OCI-LY7 (cell line): ENCODE data around the gene WDFY4. TPM values are rescaled to one million over a fixed set of nuclear protein-coding genes. Genes with fewer than 3 reads are reported as not detected.
"Not testable (repeated sequence)": the region's sequence is repeated elsewhere in the genome, so short reads cannot be mapped to it uniquely, and the experiment has no call there.

ENCODE experiments used
- BruUV-seq: library from RNA; stranded (reverse); fragments of 400-500 nt; replicated peaks from 2 replicates; lab custom pipeline; 2021; lab: Mats Ljungman, UMichigan
- CTCF ChIA-PET: fragments of 300-600 bp; sonication (Branson Sonifier 250); formaldehyde crosslinking; loops from one replicate; lab custom pipeline; 2022; ENCODE audit warnings: antibody characterized with exemption; ENCODE audit not compliant: unreplicated experiment; lab: Charles Lee
- POLR2A ChIA-PET: fragments of 300-600 bp; sonication (Branson Sonifier 250); formaldehyde crosslinking; loops from one replicate; lab custom pipeline; 2022; ENCODE audit warnings: antibody characterized with exemption; lab: Charles Lee
- DNase-seq: peaks from one replicate; pipeline ENCODE4 v3.0.0-alpha.2; 2015; ENCODE audit warnings: low spot score
- H2AFZ ChIP-seq: fragments of 200-600 bp; sonication (generic), shearing (Covaris generic); 2 replicates; pipeline ENCODE4 v1.6.1; 2014; ENCODE audit warnings: mild to moderate bottlenecking, antibody characterized with exemption, low read length, moderate library complexity
- H3K27ac ChIP-seq: fragments of 200-600 bp; sonication (generic); 2 replicates; pipeline ENCODE4 v1.5.1; 2014; ENCODE audit warnings: mixed run types, low read depth, mild to moderate bottlenecking, moderate library complexity, low read length, inconsistent platforms; ENCODE audit not compliant: poor library complexity, severe bottlenecking
- H3K36me3 ChIP-seq: fragments of 200-600 bp; sonication (generic); 2 replicates; pipeline ENCODE4 v1.6.1; 2014; ENCODE audit warnings: mild to moderate bottlenecking, antibody characterized with exemption, low read length, moderate library complexity, mixed read lengths; ENCODE audit not compliant: insufficient read depth
- H3K4me1 ChIP-seq: fragments of 200-600 bp; sonication (generic); 2 replicates; pipeline ENCODE4 v1.5.1; 2014; ENCODE audit warnings: mild to moderate bottlenecking, low read length; ENCODE audit not compliant: insufficient read depth, poor library complexity, severe bottlenecking
- H3K4me2 ChIP-seq: fragments of 200-600 bp; sonication (generic); 2 replicates; pipeline ENCODE4 v1.6.1; 2014; ENCODE audit warnings: mild to moderate bottlenecking, low read length
- H3K4me3 ChIP-seq: fragments of 200-600 bp; sonication (generic); 2 replicates; pipeline ENCODE4 v1.5.1; 2014; ENCODE audit warnings: mild to moderate bottlenecking, low read depth, low read length; ENCODE audit not compliant: poor library complexity, severe bottlenecking
- H3K79me2 ChIP-seq: fragments of 200-600 bp; sonication (generic); 2 replicates; pipeline ENCODE4 v1.6.1; 2016; ENCODE audit warnings: low read depth, mild to moderate bottlenecking, low read length, moderate library complexity, mixed read lengths; ENCODE audit not compliant: insufficient read depth
- H3K9me2 ChIP-seq: fragments of 200-600 bp; sonication (generic); 2 replicates; pipeline ENCODE4 v1.6.1; 2016; ENCODE audit warnings: mild to moderate bottlenecking, low read length, mixed read lengths; ENCODE audit not compliant: insufficient read depth
- H3K9me3 ChIP-seq: fragments of 200-600 bp; sonication (generic); 2 replicates; pipeline ENCODE4 v1.6.1; 2014; ENCODE audit warnings: mild to moderate bottlenecking, mixed run types, low read length, mixed read lengths
- H4K20me1 ChIP-seq: fragments of 200-600 bp; sonication (generic); 2 replicates; pipeline ENCODE4 v1.6.1; 2014; ENCODE audit warnings: mild to moderate bottlenecking, antibody characterized with exemption, low read length, moderate library complexity, mixed read lengths; ENCODE audit not compliant: insufficient read depth
- EZH2phosphoT487 ChIP-seq: fragments of 200-600 bp; sonication (generic); IDR thresholded peaks from 2 replicates; pipeline ENCODE4 v1.6.1; 2018; ENCODE audit warnings: low read depth, borderline replicate concordance, mild to moderate bottlenecking, mixed run types, antibody characterized with exemption, low read length, moderate library complexity, mixed read lengths
- intact Hi-C: fragments of 100-400 bp; cut with micrococcal nuclease; formaldehyde crosslinking; loops from one replicate; pipeline ENCODE4 v1.10.0; 2022; ENCODE audit not compliant: unreplicated experiment
- total RNA-seq, 2 experiments: library from RNA; depleted of rRNA in 1 of 2; stranded (reverse); fragments of >200 nt in 1 of 2; shearing (Covaris generic) in 1 of 2; gene quantifications; 2 replicates each; pipeline ENCODE4 v1.2.3, GENCODE V29; 2014 to 2022
- TF ChIP-seq, protein P1 (sequence below): fragments of 200-600 bp; sonication (generic); conservative IDR thresholded peaks from 2 replicates; pipeline ENCODE4 v1.5.1; 2014; ENCODE audit warnings: mild to moderate bottlenecking, antibody characterized with exemption, low read length, moderate library complexity, mixed read lengths

The WDFY4 gene
- total RNA-seq, 2 experiments from 2014 or later = 51.5 to 85.6 TPM

DNA sequence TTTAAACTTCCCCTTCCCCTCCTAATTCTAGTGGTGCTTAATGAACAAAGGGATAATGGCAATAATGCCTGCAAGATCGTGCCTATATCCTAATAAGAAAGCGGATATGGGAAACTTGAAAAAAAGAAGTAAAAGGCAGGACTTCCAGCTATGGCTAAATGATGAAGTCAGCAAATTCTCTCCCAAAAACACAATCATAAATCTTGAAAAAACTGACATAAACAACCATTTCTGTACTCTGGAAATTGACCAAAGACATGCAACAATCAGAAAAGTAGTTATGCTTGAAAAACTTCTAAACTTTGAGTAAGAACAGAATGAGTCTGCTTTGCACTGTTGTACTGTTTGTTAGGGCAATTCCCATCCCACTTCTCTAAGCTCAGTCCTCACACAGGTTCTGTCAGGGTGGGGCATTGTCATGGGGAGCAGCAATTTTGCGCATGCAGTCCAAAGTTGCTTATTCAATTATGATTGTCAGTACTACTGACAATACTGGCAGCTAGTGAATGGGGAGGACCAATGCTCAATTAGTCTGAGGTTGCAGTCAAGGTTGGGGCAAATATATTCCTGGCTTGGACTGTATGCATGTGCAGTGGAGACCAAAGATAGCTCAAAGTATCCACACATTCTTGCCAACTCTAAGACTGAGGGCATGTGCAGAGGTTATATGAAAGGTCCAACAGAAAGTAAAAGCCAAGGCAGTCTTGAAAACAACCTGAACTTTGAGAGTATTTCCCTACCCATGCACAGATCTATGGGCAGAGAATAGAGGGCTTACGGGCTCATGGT lies 45.7 kb upstream of the WDFY4 start:
- DNase-seq = no peak
- ChIA-PET CTCF (no interaction called here), POLR2A (interaction anchor here (0.6 kb wide), 1 partner anchor 206 kb away, joined by 4 read pairs; no protein-coding TSS in a partner anchor)
- peaks cover 14% of the 10 kb centered on the region for H3K4me1 ChIP-seq
- no TSS peak for BruUV-seq
- no peaks in the 10 kb centered on the region for H3K9me2 ChIP-seq
- H3K36me3 ChIP-seq = no peaks in the 10 kb centered on the region
- no peak overlapping the region for H3K4me3 ChIP-seq
- intact Hi-C loops = no loop called here
- H3K79me2 ChIP-seq = no peaks in the 10 kb centered on the region
- TF ChIP-seq, protein P1, sequence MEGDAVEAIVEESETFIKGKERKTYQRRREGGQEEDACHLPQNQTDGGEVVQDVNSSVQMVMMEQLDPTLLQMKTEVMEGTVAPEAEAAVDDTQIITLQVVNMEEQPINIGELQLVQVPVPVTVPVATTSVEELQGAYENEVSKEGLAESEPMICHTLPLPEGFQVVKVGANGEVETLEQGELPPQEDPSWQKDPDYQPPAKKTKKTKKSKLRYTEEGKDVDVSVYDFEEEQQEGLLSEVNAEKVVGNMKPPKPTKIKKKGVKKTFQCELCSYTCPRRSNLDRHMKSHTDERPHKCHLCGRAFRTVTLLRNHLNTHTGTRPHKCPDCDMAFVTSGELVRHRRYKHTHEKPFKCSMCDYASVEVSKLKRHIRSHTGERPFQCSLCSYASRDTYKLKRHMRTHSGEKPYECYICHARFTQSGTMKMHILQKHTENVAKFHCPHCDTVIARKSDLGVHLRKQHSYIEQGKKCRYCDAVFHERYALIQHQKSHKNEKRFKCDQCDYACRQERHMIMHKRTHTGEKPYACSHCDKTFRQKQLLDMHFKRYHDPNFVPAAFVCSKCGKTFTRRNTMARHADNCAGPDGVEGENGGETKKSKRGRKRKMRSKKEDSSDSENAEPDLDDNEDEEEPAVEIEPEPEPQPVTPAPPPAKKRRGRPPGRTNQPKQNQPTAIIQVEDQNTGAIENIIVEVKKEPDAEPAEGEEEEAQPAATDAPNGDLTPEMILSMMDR = no peak
- TF ChIP-seq EZH2phosphoT487 = no peak
- H4K20me1 ChIP-seq = no peaks in the 10 kb centered on the region
- no peak overlapping the region for H2AFZ ChIP-seq
- no peak overlapping the region for H3K4me2 ChIP-seq
- H3K27ac ChIP-seq = no peak overlapping the region
- peaks cover 10% of the 10 kb centered on the region for H3K9me3 ChIP-seq

DNA sequence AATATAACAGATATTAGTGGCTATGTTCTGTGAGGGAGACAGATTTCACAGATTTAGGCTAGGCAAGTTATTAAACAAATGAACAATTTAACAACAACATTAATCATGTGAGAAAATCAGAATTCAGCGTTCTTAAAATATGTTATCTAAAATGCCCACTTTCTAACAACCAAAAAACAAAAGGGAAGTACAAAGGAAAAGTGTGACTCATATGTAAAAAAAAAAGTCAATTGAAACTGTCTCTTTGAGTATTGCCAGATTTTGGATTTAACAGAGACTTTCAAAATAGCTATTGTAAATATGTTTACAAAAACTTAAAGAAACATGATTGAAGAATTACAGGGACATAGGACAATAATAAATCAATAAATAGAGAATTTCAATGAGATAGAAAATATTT lies 45.0 kb upstream of the WDFY4 start:
- intact Hi-C loops = no loop called here
- Histone ChIP-seq H3K9me3 (peaks cover 10% of the 10 kb centered on the region), H2AFZ (no peak overlapping the region), H3K36me3 (no peaks in the 10 kb centered on the region), H3K79me2 (no peaks in the 10 kb centered on the region), H3K4me2 (no peak overlapping the region), H3K27ac (no peak overlapping the region), H3K4me1 (peaks cover 7% of the 10 kb centered on the region), H3K9me2 (no peaks in the 10 kb centered on the region), H4K20me1 (no peaks in the 10 kb centered on the region), H3K4me3 (no peak overlapping the region)
- DNase-seq = no peak
- TF ChIP-seq, protein P1 = no peak
- no peak for TF ChIP-seq EZH2phosphoT487
- ChIA-PET CTCF (no interaction called here), POLR2A (no interaction called here)
- no TSS peak for BruUV-seq

DNA sequence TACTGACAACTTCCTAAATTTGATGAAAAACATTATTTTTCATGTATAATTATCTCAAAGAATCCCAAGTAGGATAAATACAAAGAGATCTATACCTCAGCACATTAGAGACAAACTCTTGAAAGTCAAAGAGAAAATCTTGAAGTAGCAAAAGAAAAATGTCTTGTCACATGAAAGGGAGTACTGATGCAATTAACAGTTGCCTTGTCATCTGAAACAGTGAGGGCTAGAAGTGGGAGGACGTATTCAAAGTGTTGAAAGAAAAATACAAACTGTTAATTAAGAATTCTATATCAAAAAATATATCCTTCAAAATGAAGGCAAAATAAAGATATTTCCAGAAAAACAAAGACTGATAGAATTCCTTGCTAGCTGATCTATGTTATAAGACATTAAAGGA lies 44.3 kb upstream of the WDFY4 start:
- Histone ChIP-seq H3K27ac (no peak overlapping the region), H3K79me2 (no peaks in the 10 kb centered on the region), H3K4me1 (peaks cover under 1% of the 10 kb centered on the region), H3K36me3 (no peaks in the 10 kb centered on the region), H3K9me2 (no peaks in the 10 kb centered on the region), H3K9me3 (peaks cover 10% of the 10 kb centered on the region), H4K20me1 (no peaks in the 10 kb centered on the region), H3K4me3 (no peak overlapping the region), H3K4me2 (no peak overlapping the region), H2AFZ (no peak overlapping the region)
- intact Hi-C loops = no loop called here
- DNase-seq = no peak
- ChIA-PET CTCF (no interaction called here), POLR2A (no interaction called here)
- TF ChIP-seq, protein P1 = no peak
- no peak for TF ChIP-seq EZH2phosphoT487
- no TSS peak for BruUV-seq

DNA sequence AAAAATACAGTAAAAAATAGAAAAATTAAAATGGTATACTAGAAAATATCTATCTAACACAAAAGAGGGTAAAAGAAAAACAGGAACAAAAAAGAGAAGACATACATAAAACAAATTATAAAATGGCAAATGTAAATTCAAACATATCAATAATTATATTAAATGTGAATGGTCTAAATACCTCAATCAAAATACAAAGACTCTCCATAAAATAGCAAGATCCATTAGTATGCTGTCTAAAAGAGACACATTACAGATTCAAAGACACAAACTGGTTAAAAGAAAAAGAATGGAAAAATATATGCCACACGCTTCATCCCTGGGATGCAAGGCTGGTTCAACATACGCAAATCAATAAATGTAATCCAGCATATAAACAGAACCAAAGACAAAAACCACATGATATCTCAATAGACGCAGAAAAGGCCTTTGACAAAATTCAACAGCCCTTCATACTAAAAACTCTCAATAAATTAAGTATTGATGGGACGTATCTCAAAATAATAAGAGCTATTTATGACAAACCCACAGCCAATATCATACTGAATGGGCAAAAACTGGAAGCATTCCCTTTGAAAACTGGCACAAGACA lies 43.5 kb upstream of the WDFY4 start:
- H3K4me2 ChIP-seq, BruUV-seq, H3K27ac ChIP-seq, H3K36me3 ChIP-seq, H4K20me1 ChIP-seq, H3K4me1 ChIP-seq, H3K79me2 ChIP-seq, H2AFZ ChIP-seq, H3K4me3 ChIP-seq, POLR2A ChIA-PET, DNase-seq, CTCF ChIA-PET, intact Hi-C loops, H3K9me2 ChIP-seq: not testable (repeated sequence)
- peaks cover 10% of the 10 kb centered on the region for H3K9me3 ChIP-seq
